COLO829 (cell line): Measurements from ENCODE around the gene MTR.
"Not testable (repeated sequence)": the region's sequence is repeated elsewhere in the genome, so short reads cannot be mapped to it uniquely, and the experiment has no call there.

ENCODE experiments used
- DNase-seq: peaks from one replicate; pipeline ENCODE4 v3.0.0; 2012; ENCODE audit warnings: low spot score

MTR gene

DNA sequence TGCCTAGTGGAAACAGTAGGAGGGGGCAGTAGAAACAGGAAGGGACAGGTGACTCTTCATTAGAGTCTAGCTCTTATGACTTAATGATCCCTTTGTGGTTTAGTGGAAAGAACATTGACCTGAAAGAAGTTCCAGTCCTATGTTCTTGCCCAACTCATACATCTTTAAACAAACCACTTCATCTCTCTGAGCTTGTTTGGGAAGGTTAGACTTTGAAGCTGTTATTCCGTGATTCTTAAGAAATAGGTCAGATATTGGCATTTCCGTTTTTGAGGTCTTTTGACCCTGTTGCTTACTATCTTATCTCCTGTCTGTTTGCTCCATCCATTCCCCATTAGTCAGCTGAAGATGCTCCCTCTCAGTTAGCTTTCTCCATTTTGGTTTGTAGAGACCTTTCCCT lies 38.5 kb downstream of the MTR start:
- no peak for DNase-seq

GRCh38 chr1:236834876-236835275 lies 39.8 kb downstream of the MTR start:
- no peak for DNase-seq

DNA sequence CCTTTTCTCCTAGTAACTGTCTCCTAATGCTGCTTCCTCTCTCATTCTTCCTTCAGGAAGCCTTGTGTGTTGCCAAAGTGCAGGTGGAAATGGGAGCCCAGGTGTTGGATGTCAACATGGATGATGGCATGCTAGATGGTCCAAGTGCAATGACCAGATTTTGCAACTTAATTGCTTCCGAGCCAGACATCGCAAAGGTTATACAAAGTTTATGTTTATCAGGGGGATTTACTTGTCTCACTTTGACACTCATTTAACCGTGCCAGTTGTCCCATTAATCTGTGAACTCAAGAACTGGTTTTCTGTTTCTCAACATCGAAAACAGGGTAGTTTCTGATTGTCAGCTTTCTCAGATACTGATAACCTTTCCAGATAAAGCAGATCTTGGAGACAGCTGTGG lies 40.4 kb downstream of the MTR start:
- no peak for DNase-seq

DNA sequence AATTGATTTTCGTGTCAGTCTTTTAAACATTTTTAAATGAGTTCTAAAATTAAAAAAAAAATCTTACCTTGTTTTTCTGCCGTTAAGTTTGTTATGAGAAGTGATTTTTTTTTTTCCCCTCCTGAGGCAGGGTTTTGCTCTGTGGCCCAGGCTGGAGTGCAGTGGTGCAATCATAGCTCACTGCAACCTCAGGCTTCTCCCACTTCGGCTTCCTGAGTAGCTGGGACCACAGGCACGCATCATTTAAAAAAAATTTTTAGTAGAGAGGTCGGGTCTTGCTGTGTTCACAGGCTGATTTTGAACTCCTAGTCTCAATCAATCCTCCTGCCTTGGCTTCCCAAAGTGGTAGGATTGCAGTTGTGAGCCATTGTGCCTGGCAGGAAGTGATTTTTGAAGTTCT lies 41.1 kb downstream of the MTR start:
- DNase-seq = no peak

DNA sequence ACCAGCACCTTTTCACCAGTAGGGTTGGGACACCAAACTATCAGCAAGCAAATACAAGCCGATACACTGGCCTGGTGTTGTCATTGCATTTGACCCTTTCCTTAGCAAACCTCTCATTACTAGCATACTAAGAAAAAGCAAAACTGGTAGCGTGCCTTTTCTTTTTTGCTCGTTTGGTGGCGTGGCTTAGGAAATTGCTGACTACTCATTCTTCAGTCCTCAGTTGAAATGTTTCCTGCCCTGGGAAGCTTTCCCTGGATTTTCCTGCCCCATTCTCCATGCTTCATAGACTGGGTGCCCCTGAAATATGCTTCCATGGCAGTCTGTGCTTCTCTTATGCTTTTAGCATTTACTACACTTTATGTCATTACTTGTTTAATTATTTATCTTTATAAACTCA lies 42.0 kb downstream of the MTR start:
- no peak for DNase-seq

DNA sequence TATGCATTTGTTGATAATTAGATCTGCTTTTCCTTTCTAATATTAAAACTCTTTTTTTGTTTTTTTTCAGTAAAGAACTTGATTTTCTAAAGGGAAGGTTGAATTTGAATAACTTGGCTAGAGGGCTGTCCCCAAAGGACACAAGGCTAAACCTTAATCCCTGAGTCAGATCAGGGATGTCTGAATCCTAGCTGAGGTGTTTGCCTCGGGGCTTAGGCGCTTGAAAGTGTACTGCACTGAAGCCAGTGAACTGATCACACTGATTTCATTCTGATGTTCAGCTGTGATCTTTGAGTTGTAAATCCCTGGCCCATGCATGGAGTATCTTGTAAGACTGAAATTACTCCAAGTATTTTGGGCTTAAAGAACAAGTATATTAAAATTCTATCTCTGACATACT lies 42.8 kb downstream of the MTR start:
- no peak for DNase-seq

DNA sequence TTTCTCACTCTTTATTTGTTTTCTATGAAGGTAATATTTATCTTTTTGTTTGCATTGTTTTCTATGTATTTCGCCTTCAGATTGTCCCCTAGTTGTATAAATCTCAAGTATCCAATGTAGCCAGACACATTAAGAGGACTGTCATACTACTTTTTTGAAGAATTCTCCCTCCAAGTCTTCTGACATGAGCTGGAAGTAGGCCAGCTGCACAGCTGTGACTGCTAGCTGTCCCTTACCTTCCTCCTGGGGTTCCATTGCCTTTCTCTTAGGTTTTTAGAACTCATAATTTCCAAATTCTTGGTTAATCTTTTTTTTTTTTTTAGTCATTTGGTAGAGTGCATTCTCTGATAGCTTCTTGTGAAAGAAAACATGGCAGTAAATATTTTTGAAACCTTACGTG lies 46.2 kb downstream of the MTR start:
- DNase-seq = no peak

DNA sequence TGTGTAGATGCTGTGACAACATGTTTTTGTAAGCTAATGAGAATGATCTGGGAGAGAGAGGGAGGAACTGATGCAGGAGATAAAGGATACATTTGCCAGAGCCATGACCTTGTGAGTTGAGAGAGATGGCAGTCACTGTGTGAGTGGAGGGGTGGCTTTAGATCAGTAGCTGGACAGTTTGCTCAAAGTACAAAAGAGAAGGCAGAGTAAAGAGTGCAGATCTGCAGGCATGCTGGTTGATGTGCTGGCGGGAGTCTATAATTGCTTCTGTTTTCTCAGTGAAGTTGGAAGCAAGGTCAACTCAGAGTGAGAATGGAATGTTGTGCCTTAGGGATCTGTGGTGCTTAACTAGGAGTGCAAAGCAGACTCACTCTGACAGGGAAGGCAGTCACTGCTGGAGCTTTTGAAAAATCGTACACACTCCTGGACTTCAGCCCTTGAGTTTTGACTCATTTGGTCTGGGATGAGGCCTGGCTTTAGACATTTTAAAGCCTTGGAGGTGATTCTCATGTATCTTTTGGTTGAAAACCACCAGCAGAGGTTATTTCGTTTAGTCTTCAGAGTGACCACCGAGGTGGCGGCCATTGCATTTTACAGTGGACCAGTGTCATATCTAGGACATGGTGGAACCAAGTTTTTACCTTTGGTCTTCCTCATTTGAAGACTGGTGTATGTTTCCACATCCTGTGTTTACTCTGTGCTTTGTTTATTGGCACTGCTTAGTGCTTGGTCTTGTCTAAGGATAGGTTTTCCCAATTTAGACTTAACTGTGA lies 49.6 kb downstream of the MTR start:
- no peak for DNase-seq

- DNase-seq = no peak
Observed at GRCh38 chr1:236845830-236846229, 50.7 kb downstream of the MTR start.

- no peak for DNase-seq
Observed at GRCh38 chr1:236848274-236848923, 53.3 kb downstream of the MTR start.

- DNase-seq = no peak
Observed at GRCh38 chr1:236850077-236850979, 55.2 kb downstream of the MTR start.

DNA sequence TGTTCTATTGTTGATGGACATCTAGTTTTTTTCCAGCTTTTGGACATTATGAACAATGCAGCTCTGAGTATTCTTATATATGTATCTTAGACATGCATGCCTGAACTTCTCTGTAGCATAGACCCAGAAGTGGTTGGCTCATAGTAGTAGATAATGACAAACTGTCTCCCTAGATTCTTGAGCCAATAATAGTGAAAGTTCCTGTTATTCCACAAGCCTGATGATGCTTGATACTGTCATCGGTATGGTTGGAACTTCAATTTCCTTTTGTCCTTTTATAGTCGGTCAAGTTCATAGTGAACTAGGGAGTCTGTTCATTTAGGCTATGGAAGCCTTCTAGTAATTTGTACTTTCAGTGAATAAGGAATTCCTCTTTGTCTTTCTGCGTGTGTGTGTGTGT lies 56.8 kb downstream of the MTR start:
- no peak for DNase-seq

- no peak for DNase-seq
Observed at GRCh38 chr1:236853921-236854604, 59.0 kb downstream of the MTR start.

GRCh38 chr1:236854605-236854983 lies 59.5 kb downstream of the MTR start:
- DNase-seq = no peak

DNA sequence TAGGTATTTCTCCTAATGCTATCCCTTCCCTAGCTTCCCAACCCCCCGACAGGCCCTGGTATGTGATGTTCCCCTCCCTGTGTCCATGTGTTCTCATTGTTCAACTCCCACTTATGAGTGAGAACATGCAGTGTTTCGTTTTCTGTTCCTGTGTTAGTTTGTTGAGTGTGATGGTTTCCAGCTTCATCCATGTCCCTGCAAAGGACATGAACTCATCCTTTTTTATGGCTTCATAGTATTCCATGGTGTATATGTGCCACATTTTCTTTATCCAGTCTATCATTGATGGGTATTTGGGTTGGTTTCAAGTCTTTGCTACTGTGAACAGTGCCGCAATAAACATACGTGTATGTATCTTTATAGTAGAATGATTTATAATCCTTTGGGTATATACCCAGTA lies 61.6 kb downstream of the MTR start:
- DNase-seq = not testable (repeated sequence)

DNA sequence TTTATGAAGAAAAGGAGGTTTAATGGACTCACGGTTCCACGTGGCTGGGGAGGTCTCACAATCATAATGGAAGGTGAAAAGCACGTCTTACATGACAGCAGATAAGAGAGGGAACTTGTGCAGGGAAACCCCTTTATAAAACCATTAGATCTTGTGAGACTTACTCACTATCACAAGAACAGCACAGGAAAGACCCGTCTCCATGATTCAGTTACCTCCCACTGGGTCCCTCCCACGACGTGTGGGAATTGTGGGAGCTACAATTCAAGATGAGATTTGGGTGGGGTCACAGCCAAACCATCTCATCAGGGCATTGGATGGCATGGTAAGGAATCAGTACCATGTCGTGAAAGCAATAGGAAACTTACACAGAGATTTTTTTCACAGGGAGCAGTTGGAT lies 63.1 kb downstream of the MTR start:
- no peak for DNase-seq

DNA sequence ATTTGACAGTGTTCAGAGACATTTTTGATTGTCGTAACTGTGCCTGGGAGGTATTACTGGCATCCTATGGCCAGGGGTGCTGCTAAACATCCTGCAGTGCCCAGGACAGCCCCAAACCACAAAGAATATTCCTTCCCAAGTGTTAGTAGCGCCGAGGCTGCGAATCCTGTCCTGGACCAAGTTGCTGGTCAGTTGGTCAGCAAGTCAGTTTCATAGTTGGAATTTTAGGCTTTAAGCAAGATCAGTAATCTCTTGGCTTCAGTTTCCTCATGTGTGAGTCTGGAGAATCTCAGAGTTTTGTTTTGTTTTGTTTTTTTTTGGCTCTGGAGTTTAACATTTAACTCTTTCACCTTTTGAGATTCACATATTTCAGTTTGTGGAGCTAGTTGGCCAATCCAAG lies 65.0 kb downstream of the MTR start:
- DNase-seq = no peak

DNA sequence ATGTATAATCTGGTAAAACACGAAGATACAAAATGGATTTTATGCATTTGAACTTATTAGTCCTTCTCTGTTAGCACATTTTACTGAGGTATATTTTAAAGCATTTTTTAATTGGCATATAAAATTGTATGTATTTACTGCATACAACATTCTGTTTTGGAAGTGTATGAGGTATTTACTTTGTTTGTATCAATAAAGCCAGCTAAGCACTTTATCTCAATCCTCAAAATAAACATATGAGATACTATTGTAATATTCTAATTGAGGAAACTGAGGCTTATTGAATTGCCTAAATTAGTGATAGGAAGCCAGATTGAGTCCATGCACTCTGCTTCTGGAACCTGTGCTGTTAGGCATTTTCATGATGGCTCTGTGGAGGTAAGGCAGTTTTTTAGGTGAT lies 65.6 kb downstream of the MTR start:
- no peak for DNase-seq

DNA sequence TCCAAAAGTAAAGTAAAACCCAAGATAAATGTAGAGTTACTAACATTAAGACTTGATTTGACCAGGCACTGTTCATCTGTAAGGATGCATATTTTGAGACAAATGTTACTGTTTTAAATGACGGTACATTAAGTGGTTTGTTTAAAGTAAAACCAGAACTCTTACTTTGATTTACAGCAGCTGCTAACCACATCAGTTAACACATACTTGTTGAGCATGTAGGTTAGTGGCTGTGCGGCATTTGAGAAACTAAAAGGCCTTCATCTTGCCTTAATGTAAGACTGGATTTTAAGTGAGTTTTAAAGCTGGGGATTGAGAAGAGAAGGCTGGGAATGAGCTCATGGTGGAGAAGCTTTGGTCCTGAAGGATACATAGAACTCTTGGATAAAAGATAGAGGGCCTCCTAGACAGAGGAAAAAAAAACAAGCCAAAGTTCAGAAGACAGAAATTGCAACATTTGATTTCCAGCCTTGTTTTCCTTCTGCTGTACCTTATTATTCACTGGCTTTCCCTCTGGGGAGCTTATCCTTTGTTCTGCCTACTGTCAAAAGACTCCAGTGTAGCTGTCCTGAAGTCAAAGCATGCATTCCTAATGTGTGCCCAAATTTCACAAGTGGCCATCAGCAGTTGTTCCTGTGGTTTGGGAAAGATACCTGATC lies 66.6 kb downstream of the MTR start:
- DNase-seq = no peak

DNA sequence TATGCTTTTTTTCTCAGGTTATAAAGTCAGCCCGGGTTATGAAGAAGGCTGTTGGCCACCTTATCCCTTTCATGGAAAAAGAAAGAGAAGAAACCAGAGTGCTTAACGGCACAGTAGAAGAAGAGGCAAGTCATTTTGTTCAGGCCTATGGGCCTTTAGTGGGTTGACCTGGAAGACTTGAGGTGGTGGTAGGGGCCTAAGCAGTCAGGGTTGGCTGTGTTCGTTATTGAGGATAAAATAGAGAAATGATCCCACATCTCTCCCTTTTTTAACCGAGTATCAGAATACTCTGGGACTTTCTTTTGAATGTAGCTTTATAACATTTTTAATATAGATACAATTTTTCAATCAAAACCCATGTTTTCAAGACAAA lies 67.1 kb downstream of the MTR start:
- no peak for DNase-seq

- DNase-seq = no peak
Observed at GRCh38 chr1:236862615-236863211, 67.6 kb downstream of the MTR start.

- no peak for DNase-seq
Observed at GRCh38 chr1:236864211-236864610, 69.1 kb downstream of the MTR start.
